Activated CD4-positive, alpha-beta T cell treated with anti-CD3 and anti-CD28 coated beads, Interleukin-2, amount 50 U/mL, for 4 hours (primary cell): ENCODE measurements around the gene VPREB3.

ENCODE experiments used
- DNase-seq, 2 experiments: peaks; one replicate each; pipeline ENCODE4 v3.0.0-alpha.2; 2020

VPREB3 gene

GRCh38 chr22:23722724-23723123 is 31.5 kb downstream of the VPREB3 start:
- no peak for DNase-seq

GRCh38 chr22:23722160-23722559 is 32.1 kb downstream of the VPREB3 start:
- no peak for DNase-seq

- DNase-seq = no peak
These were observed 33.4 kb downstream of the VPREB3 start for GRCh38 chr22:23720855-23721254.

DNA sequence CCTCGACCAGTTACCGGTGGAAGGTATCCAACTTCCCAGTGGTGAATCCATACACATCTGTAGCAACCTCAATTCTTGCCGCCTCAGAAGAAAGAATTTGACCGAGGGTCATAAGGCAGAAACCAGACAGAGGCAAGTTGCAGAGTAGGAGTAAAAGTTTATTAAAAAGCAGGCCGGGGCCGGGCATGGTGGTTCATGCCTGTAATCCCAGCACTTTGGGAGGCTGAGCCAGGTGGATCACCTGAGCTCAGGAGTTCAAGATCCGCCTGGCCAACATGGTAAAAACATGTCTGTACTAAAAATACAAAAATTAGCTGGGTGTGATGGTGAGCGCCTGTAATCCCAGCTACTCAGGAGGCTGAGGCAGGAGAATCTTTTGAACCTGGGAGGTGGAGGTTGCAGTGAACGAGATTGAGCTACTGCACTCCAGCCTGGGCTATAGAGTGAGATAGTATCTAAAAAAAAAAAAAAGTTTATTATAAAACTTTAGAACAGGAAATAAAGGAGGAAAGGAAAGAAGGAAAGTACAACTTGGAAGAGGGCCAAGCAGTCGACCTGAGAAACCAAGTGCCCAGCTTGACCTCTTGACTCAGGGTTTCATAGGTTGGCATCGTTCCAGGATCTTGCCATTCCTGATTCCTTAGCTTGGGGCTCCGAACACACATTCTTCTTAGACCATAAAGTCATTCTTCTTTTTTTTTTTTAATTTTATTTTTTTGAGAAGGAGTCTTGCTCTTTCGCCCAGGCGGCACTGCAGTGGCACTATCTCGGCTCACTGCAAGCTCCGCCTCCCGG is 35.7 kb downstream of the VPREB3 start:
- DNase-seq = no peak

- peak; percentile 73 to 76 for DNase-seq
These were observed 37.1 kb downstream of the VPREB3 start for GRCh38 chr22:23716811-23717801.

GRCh38 chr22:23715806-23716375 is 38.3 kb downstream of the VPREB3 start:
- no peak for DNase-seq

DNA sequence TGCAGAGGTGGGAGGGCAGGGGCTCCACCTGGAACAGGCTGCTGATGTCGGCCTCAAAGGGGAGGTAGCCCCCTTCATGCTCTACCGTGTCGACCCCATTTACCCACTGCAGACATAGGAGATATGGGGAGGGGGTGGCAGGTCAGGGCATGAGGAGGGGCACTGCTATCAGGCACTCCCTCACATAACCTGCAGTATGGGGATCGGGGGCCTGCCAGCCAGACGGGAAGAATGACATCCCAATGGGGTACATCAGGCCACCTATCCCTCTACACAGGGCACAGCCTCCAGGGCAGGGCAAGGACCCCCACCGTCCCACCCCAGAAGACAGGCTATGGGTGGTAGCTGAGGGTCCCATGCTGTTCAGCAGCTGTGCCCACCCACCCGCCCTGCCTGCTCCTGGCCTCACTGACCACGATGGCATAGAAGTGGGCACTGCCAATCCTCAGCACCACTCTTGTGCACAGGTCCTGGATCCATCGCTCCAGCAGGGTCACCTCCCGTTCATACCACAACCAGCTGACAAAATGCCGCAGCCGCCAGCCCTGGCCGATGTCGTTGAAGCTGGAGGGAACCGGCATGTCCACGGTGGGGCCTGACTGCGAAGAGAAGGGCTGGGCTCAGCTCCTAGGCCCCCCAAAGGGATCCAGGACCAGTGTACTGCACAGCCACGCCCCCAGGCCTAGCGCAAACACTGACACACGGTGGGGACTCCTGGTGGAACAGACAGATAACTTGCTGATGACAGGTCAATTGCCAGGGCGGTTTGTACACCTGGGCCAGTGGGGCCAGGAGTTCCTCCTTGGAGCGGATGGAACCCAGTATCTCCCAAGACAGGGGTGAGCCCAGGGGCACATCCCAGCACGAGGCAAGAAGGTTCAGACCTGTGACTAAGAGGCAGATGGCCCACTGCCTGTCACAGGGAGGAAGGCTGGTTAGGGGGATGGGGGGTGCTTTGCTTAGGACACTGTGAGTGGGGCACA is 39.3 kb downstream of the VPREB3 start:
- no peak for DNase-seq

- DNase-seq = no peak
These were observed 40.3 kb downstream of the VPREB3 start for GRCh38 chr22:23713696-23714595.

- no peak for DNase-seq
These were observed 42.0 kb downstream of the VPREB3 start for GRCh38 chr22:23712256-23712655.

GRCh38 chr22:23709107-23709506 is 45.1 kb downstream of the VPREB3 start:
- no peak for DNase-seq

- DNase-seq = no peak
These were observed 46.0 kb downstream of the VPREB3 start for GRCh38 chr22:23708270-23708669.

- DNase-seq = no peak
These were observed 48.9 kb downstream of the VPREB3 start for GRCh38 chr22:23705358-23705757.

DNA sequence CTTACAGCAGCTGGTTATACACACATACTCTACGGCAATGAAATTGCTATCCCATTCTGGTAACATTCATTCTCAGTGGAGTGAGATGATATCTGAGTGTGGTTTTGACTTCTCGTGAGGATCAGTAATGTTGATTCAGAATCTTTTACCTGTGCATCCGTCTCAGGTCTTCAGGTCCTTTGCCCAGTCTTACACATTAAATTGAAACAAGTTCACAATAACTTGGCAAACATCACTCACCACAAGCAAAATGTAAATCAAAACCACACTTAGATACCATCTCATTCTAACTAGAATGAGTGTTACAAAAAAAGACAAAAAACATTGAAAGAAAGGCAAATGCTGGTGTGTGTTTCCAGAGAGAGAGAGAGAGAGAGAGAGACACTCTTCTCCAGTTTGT is 49.4 kb downstream of the VPREB3 start:
- DNase-seq = no peak

DNA sequence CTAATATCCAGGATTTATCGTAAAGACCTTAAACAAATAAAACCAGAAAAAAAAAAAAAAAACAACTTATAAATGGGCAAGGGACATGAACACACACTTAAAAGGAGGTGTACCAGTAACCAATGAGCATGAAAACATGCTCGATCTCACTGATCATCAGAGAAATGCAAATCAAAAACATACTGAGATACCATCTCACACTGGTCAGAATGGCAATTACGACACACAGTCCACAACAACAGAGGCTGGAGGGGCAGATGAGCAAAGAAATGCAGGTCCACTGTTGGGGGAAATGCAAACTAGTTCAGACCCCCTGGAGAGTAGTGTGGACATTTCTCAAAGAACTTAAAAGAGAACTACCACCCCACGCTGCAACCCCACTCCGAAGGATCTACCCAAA is 50.2 kb downstream of the VPREB3 start:
- no peak for DNase-seq
